GM04504 (cell line): ENCODE results near the gene GBX1.

ENCODE experiments used
- DNase-seq: peaks from one replicate; pipeline ENCODE4 v3.0.0-alpha.2; 2012; ENCODE audit warnings: low read depth

Gene GBX1

DNA sequence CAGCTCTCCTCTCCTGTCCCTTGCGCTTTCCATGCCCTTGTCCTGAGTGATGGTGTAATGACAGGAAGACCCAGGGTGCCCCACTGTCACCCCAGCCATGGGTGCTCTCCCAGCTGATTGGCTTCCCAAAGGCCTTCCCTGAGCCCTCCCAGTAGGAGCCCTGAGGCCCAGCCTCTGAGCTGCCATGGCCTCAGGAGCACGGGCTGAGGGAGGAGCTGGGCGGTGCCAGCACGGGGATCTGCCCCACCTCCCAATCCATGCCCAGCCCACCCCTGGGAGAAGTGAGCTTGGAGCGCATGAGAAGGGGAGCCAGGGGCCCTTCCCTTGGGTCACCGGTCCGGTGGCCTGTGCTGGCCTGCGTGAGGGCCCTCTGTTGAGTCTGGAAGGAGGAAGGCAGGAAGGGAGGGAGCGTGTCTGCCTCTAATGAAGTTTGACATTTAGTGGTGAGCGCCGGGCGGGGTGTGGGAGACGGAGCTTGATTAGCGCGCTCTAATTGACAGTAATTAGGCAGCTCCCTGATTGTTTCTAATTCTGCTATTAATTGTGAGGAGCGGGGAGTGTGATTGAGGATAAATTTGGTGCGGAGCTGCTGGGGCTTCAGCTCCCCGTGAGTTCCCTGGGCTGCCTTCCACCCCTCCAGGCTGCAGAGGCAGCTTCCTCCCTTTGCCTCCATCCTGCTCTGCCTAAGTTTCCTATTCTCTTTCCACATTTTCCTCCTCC, 28.3 kb downstream of the GBX1 start:
- no peak for DNase-seq

DNA sequence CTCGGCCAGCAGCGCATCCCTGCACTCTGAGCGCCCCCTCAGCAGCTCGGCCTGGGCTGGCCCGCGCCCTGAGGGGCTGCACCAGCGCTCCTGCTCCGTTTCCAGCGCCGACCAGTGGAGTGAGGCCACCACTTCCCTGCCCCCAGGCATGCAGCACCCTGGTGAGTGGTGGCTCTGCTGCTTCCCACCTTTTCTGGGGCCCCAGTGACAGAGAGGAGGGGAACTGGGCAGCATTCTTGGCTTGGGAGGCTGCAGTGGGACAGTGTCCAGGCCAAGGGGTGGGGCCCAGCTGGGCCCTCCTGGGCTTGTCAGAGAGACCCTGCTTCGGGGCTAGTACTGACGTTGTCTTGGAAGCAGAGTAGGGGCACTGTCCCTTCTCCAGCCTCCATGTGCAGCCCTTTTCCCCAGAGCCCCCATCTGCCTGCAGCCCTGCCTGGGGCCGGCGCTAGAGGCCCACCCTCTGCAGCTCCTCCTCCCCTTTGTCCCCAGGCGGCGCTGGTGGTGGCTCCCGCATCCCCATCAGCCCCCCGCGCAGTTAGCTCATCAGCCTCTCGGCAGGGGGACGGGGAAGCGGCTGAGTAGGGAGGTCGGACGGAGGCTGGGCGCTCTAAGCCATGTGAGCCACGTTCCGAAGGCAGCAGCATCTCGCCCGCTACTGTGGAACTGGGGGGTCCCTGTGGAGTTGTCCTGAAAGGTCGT, 29.2 kb downstream of the GBX1 start:
- no peak for DNase-seq

DNA sequence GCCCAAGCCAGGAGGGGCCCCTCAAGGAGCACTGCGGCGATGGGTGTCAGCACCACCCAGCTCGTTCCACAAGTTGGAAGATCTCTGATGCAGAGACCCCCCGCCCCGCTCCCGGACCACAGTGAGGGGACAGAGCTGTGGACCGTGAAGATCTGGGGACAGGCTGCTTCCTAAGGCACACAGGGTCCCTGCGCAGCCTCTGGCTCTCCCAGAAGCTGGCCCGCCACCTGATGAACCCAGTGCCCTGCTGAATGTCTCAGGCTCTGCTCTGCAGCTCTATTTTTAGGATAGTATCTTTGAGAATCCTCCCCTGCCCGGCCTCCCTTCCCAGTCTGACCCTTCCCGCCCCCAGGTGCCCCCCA, 29.7 kb downstream of the GBX1 start:
- DNase-seq, result no peak

DNA sequence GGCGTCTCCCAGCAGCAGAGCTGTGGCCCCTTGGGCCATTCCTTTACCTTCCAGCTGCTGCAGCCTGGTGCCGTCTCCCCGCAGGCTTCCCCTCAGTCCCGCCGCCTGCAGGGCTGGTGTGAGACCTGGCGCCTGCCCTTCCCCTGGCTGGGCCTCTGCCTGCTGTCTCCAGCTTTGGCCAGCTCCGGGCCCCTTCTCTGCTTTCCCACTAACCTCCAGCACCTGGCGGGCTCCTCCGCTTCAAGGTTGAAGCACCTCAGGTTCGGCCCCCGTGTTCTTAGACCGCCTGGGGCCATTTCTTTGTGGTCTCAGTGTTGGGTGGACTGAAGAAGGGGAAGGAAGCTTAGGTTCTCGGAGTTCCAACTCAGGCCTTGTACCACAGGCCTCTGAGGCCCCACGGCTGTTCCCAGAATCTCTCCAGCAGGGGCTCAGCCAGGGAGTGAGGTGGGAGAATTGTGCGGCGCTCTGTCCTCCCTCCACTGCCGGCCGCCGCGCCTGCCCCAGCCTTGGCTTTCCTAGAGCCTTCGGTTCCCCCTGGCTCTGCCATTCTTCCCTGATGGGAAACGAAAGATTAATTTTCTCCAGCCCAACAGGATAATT, 30.3 kb downstream of the GBX1 start:
- no peak for DNase-seq

DNA sequence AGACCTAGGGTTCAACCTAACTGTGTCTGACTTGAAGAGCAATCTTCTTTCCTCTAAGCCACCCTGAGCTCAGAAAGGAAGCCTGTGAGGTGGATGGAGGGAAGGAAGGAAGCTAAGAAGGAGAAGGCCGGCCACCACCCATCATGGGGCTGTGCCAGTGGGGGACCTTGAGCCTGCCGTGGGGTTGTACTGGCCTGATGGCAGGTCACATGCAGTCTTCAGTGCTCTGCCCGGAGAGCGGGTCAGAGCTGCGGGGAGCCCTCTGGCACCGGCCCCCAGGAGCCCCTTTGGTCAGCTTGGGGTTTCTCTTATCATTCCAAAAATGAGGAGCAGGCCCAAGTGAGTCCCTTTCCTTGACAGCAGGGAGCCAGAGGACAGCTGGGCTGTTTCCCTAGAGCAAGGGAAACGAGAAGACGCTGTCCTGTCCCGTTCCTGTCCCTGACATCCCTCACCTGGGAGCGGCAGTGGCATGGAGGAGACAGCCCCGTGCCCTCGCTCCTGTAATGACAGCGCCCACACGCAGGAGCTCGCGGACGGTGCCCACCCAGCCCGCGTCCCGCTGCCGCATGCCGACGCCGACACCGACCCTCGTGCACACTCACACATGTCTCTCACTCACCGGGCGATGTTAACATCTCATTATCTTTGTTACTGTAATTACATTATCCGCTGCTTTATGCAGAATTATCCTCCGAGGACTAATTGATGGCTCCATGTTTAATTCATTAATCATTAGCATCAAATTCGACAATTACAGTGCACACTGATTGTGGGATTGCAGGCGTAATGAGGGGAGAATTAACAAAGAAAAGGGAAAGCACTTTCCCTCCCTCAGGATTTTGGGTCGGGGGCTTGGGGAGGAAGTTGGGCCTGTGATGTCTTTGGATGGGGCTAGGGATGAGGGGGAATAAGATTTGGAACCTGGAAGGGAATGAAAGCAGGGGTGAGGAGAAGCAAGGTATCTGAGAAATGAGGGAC, 31.3 kb downstream of the GBX1 start:
- DNase-seq, result no peak

DNA sequence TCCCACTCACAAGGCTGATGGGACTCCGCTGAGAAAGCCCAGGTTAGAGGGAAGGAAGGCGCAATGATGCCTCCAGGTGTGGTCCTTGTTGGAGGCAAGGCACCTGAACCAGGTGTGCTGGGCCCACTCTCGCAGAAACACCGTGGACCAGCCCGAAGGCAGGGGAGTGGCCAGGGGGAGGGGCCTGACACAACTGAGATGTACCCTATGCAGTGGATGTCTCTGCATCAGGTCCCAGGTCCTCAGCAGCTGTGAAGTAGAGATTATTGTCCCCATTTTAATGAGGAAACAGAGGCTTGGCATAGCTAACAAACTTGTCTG, 32.0 kb downstream of the GBX1 start:
- DNase-seq, result no peak

DNA sequence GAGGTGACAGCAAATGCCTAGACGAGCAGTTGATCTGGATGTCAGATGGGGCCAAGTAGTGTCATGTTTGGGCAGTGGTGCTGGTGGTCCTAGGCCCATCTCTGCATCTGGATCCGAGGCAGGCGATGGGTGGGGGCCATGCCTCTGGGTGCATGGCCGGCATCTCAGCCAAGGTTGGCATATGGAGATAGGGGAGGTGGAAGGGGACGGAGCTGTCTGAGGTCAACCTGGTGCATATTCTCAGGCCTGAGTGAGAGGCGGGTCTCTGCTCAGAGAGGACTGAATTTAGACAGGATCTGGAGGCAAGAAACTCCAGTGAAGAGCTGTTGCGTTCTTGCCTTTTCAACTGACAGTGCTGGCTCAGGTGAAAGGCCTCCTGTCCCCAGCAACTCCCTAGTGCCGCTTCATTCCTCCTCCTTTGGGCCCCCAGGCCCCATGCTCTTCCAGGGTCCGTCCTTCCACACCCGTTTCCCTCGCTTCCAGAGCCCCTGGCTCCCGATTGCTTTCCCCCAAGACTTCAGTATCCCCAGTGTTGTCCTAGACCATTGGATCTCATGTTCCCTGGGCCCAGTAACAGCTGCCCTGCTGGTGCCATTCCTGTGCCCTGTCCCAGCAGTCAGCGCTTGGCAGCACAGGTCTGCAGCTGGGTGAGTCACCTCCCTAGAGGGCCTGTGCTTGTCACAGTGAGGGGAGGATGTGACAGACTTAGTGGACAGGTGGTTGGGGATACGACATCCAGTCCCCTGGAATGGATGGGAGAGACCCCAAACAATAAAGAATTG, 32.6 kb downstream of the GBX1 start:
- no peak for DNase-seq

DNA sequence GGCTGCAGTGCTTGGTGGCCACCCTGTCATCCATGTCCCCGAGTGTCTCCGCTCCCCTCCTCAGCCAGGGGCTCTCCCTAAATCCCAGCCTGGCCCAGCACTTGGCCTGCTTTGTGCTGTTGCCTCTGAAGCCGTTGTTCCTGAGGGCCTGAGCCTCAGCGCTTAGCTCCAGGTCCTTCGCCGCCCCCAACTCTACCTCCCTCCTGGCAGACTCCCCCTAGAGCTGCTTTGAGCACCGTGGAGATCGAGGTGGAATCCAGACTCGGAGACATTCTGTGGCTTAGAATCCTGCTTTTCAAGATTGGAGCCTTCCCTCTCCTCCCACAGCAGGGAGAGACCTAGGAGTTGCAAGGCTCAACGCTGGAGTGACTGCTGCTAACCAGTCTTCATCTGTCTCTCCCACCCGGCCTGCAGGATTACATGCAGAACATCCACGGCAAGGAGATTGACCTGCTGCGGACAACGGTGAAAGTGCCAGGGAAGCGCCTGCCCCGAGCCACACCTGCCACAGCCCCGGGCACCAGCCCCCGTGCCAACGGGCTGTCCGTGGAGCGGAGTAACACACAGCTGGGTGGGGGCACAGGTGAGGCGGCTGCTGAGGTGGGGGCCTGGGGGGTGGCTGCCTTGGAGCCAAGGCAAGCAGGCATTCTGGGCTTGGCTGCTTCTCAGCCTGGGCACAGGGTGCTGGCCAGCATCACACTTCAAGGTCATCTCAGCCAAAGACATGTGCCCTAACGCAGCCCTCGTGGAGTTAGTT, 33.3 kb downstream of the GBX1 start:
- DNase-seq, result no peak

DNA sequence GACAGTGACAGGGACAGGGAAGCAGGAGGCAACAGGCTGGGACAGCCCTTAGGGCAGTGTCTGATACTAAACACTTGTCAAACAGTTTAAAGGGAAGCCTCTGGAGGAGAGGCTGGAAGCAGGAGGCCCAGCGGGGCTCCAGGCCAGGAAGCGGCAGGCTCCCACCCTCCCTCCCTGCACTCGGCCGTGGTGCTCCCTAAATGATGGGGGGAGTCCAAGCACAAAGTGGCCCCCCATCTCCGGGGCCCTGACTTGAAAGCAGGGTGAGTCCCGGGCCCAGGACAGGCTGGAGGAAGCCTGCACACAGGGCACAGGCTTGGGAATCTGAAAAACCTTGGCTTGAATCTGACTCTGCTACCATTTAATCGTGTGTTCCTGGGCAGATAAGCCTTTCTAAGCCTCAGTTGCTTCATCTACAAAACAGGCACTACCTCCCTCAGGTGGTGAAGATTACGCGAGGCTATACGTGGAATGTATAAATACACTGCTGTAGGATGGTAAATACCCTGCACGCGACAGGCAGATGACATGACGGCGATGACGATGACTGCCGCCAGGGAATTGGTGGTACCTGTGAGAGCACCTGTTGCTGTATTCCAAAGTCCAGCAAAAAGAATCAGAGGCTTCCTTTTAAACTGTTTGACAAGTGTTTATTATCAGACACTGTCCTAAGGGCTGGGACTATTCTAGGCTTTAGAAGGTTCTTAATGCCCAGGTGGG, 34.1 kb downstream of the GBX1 start:
- DNase-seq, result no peak

DNA sequence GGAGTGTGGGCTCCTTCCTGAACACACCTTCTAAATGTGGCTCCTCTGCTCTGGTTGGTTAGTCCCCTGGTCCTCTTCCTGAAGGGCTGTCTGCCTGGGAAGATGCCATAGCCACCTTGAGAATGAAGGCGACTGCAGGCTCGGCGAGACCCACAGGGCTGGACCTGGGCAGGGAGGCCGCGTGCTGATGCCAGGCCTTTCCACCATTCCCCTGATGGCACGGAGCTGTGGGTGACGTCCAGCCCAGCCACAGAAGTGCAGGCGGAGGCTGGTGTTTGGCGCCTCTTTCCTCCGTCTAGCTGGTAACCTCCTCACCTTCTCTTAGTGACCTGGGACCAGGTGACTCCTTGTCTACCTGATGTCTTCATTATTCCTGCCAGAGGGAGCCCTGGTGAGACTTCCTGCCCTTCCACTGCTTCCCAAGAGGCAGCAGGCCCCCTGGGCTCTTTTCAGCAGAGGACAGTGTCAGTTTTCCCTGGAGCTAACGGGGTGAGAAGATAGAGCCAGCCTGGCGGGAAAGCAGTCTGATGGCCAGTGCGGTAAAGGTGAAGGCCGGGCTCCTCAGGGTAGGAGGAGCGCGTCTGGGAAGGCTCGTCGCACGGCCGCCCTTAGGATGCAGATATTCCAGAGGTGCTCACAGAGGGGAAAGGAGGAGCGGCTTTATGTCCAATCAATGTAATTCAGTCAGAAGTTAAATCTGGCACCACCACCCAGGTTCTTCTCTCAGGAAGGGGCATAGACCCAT, 34.9 kb downstream of the GBX1 start:
- DNase-seq, result no peak

DNA sequence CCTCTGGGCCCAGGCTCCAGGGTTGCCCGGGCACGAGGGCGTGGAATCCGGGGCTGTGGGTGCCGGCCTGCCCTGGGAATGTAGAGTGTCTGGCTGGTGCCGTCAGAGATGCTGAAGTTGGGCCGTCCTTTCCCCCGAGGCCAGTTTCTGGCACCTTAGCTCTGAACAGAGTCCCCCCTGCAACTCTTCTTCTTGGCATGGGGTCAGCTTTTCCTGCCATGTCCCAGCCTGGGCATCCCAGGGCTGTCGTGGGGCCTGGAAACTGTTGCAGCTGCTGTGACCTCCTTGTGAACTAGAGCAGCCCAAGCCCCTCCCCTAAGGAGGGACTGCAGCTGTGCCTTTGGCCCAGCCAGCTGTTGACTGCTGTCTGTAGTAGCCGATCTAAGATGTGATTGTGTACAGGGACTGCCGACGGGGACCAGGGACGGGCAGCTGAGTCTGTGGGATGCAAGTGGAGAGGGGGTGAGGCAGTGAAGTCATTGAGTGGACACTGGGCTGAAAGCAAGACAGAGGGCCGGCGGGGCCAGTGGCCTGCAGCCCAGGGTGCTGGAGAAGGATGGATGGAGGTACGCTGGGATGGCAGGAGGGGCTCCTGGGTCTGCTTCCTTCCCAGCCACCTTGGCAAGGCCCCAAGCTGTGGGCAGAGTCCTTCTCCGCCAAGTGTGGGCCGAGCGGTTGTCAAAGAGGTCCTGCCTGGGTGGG, 35.8 kb downstream of the GBX1 start:
- no peak for DNase-seq

DNA sequence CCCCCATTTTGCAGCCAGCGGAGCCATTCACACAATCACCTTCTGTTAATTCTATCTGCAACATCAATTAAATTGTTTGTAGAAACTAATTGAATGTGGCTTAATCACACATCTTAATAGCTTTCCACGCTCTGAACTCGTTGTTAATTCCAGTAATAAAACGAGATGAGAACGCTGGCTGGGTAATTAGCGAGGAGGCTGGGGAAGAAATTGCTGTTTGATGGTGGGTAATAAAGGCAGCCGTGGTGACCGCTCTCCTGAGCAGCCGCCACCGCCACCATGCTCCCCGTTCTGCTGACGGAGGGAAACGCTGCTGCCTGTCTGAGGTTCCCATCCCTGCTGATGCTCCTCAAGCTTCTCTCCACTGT, 36.3 kb downstream of the GBX1 start:
- DNase-seq, result no peak

DNA sequence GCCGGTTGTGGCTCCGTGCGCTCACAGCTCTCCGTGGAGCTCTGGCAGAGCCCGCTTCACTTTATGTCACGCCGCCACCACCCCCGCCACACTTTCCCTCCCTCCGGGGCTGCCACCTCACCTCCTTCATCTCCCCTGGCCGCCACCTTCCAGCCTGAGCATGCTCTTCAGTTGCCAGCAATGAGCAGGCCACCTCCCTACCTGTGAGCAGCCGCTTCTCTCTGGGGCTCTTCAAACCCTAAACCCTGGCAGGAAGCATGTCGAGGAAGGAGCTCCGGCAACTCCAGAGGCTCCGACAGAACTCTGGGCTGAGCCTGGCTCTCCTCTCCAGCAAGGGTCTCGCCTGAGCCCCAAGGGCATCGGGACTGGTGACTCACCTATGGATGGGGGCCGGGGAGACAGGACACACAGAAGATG, 36.7 kb downstream of the GBX1 start:
- DNase-seq, result no peak

DNA sequence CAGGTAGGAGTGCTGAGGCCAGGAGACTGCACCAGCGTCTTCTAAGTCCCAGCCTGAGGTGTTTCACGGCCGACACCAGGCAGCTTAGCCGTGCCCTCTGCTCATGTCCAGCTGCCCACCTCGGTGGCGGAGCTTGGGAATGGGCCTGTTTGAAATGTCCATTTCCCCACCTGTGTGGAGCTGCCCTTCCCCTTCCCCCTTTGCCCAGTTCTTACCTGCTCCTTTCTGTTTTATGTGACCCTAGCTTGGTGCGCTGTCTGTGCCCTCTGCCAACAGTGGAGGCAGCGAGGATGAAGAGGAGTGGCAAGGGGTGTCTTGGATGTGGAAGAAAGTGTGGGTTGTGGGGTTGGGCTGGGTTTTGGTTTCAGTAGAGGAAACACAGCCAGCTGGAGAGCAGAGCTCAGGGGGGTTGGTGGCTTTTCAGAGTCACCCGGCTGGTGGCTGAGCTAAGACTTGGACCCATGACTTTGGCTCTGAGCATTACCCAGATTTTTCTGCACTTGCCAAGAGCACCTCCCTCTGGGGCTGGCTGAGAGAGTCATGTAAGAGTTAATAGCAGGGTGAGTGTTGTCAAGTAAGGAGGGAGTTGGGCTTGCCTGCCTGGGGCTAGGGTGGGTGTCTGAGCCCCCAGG, 37.4 kb downstream of the GBX1 start:
- no peak for DNase-seq

DNA sequence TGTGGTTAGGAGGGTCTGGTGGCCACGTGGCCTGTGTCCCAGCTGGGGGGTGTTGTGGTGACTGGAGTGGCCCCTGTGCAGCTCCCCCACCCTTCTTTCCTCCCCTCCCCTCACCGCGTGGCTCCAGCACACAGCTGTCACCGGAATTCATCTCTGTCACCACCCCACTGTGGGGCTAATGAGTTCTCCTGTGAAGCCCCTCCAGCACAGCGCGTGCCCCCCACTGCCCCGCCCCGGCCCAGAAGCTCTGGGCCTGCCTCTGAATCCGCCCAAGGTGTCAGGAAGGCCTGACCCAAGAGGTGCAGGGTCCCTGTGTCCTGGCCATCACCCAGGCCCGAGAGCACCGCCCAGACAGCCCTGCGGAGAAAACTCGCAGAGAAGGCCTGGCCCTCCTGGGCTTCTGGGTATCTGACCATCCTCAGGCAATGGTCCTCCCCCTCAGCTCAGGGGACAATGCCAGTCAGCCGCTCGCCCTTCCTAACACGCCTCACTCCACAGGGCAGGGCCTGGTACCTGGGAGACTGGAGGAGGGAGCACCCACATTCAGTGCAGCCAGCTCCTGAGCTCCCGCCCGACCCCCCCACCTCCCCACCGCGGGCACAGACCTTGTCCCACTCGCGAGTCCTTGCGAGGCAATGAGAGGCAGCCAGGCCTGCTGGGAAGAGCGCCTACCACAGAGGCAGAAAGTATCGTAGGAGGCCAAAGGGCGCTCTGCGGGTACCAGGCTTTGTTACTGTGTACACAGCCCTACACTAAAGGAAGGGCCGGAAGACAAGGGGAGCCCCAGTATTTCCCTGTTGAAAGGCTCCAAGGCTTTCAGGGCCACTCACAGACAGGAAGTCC, 38.2 kb downstream of the GBX1 start:
- no peak for DNase-seq

DNA sequence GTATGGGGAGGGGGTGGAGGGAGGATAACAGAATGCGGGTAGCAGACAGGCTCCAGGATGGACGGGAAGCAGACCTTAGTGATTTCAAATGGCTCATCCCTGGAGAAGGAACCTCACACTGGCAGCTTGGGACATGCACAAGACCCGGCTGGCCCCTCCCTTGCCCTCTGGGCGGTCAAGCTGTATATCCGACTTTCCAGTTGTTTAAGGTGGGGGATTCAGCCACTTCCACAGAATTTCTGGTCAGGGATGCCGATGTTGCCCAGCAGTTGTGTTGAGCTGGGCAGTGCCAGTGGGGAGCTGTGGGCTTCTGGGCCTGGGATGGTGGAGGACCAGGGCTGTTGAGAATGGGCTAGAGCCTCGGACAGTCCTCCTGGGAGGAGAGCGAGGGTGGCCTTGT, 38.8 kb downstream of the GBX1 start:
- no peak for DNase-seq

DNA sequence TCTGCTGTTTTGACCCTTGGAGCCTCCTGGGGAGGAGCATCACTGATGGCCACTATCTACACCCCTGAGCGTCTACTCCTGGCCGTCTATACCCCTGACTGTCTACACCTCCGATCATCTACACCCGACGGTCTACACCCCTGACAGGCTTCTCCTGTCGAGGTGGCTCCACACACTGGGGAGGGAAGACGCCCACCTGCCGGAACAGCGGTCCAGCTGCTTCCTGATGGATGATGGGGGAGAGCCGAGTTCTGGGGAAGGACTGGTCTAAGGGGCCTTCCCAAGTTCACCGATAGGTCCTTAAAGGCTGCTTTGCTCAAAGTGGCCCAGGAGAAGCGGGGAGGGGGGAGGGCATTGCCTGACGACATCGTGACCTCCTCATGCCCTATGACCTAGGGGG, 39.4 kb downstream of the GBX1 start:
- DNase-seq, result no peak
